GM19025 (cell line): ENCODE results near the gene HADHB.
"Not testable (repeated sequence)": the region's sequence is repeated elsewhere in the genome, so short reads cannot be mapped to it uniquely, and the experiment has no call there.

Experiments used
- ATAC-seq: cut with Tn5 transposase; IDR thresholded peaks from one replicate; pipeline ENCODE4 v1.9.1; 2021; ENCODE audit warnings: mild to moderate bottlenecking, low read depth, moderate library complexity; ENCODE audit not compliant: unreplicated experiment

Gene HADHB

GRCh38 chr2:26290001-26290400 is 45.3 kb downstream of the HADHB start:
- no peak for ATAC-seq

- ATAC-seq = no peak
Measured at GRCh38 chr2:26292646-26293045, 47.9 kb downstream of the HADHB start.

GRCh38 chr2:26295511-26295910 is 50.8 kb downstream of the HADHB start:
- no peak for ATAC-seq

- no peak for ATAC-seq
Measured at GRCh38 chr2:26297061-26297460, 52.3 kb downstream of the HADHB start.

- ATAC-seq = no peak
Measured at GRCh38 chr2:26298286-26298637, 53.5 kb downstream of the HADHB start.

- ATAC-seq = no peak
Measured at GRCh38 chr2:26298638-26299393, 54.1 kb downstream of the HADHB start.

GRCh38 chr2:26299471-26300101 is 54.8 kb downstream of the HADHB start:
- ATAC-seq = no peak

GRCh38 chr2:26300234-26300925 is 55.6 kb downstream of the HADHB start:
- ATAC-seq = no peak

GRCh38 chr2:26302846-26303245 is 58.1 kb downstream of the HADHB start:
- ATAC-seq = no peak

GRCh38 chr2:26305094-26305493 is 60.4 kb downstream of the HADHB start:
- ATAC-seq = not testable (repeated sequence)

- ATAC-seq = no peak
Measured at GRCh38 chr2:26305540-26305939, 60.8 kb downstream of the HADHB start.

GRCh38 chr2:26309921-26310320 is 65.2 kb downstream of the HADHB start:
- ATAC-seq = no peak

GRCh38 chr2:26312471-26312870 is 67.7 kb downstream of the HADHB start:
- no peak for ATAC-seq

GRCh38 chr2:26313446-26313845 is 68.7 kb downstream of the HADHB start:
- ATAC-seq = no peak

GRCh38 chr2:26314243-26314642 is 69.5 kb downstream of the HADHB start:
- no peak for ATAC-seq

GRCh38 chr2:26316041-26316440 is 71.3 kb downstream of the HADHB start:
- no peak for ATAC-seq

GRCh38 chr2:26316845-26317244 is 72.1 kb downstream of the HADHB start:
- ATAC-seq = no peak

GRCh38 chr2:26317377-26318105 is 72.8 kb downstream of the HADHB start:
- ATAC-seq = no peak

GRCh38 chr2:26318950-26319349 is 74.2 kb downstream of the HADHB start:
- no peak for ATAC-seq

GRCh38 chr2:26324479-26324878 is 79.7 kb downstream of the HADHB start:
- ATAC-seq = not testable (repeated sequence)

- no peak for ATAC-seq
Measured at GRCh38 chr2:26324903-26325302, 80.2 kb downstream of the HADHB start.
